ENCODE measurements around the gene MRPS15.
A peak's percentile ranks its signal among the peaks of the same experiment; 100 is the strongest.

The MRPS15 gene

DNA sequence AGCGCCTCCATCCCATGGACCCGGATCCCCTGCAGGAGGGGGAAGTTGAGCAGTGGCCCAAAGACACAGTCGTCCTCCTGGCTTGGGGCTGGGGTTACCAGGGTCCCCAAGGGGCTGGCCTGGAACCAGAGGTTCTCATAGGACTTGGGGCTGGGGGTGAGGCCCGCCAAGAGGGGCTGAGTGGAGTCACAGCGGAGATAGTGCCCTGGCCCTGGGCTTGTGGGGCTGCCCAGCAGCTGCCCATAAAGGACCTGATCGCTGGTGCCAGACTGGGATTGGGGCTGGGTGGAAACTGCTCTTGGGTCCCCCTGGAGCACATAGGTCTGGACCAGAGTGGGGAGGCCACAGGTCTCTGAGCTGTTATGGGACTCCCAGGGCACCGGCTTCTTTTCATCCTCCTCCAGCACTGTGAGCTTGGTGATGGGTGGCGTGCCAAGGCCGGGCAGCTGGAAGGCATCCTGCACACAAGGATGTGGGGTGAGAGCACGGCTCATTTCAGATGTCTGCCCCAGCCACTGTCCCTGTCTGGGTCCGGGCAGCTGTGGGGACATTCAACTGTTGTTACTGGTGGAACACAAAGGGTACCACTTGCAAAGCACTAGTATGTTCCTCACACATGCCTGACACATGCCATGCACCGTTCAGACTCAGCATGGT, 2.3 kb upstream of the MRPS15 start:
- in situ Hi-C loops (cut with HindIII; ENCODE audit: low pct_ligation_motif_present, low pct_unique_long_range_greater_than_20kb, low sequenced_read_pairs) = no loop called here
- DNase-seq = no peak

DNA sequence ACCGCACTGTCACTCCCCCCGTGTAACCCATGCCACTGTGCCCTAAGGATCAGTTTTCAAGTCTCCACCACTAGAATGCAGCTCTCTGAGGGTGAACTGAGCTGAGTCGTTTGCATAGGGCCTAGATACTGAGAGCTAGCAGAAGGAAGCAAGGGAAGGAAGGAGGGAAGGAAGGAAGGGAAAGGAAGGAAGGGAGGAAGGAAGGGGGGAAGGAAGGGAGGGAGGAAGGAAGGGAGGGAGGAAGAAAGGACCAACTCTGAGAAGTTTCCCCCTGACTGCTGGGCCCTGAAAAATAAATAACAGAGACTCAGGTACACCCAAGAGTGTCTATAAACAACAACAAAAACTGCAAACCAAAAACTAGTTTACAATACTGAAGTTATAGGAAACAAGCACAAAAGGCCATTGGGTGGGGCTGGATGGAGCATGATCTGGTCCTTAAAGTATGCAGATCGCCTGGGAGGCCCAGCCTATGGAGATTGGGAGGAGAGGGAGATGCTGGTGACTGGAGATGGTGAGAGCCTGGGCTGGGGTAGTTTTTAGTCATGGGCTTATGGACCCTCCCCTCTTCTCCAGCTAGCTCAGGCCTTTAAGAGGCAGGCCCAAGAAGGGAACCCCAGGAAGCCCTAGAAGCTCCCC, 1.7 kb upstream of the MRPS15 start:
- no peak for DNase-seq
- in situ Hi-C loops (cut with HindIII; ENCODE audit: low pct_ligation_motif_present, low pct_unique_long_range_greater_than_20kb, low sequenced_read_pairs) = no loop called here

DNA sequence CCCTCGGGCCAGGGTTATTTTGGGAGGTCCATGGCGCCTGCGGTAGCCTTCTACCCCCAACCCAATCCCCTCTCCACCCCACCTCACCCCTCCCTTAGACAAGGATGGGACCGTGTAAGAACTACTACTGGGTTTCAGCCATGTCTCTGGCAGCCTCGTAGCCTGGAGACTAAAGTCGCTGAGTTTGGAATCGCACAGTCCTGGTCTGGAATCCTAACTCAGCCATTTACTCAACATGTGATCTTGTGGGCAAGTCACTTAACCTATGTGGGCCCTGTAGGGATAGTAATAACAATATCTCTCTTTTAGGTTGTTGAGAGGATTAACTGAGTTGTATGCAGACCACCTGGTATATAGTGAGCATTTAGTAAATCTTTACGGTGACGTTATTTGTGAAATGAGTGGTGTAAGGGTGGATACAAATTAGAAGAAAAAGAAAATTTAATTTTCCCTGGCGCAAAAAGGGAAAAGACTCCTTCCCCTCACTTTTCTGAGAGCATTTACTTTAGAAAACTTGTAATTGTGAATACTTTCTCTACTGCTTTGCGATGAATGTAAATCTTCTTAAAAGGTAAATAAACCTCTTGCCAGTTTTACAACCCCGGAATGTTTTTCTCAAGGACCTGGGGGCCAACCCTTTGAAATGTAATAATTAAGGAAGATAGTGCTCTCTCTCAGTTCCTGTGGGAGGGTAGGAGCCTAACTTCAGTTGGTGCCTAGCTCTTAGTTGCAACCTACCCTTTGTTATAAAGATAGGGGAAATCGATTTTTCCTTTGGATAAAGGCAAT, 615 bp upstream of the MRPS15 start:
- no peak for DNase-seq
- in situ Hi-C loops (cut with HindIII; ENCODE audit: low pct_ligation_motif_present, low pct_unique_long_range_greater_than_20kb, low sequenced_read_pairs) = no loop called here

DNA sequence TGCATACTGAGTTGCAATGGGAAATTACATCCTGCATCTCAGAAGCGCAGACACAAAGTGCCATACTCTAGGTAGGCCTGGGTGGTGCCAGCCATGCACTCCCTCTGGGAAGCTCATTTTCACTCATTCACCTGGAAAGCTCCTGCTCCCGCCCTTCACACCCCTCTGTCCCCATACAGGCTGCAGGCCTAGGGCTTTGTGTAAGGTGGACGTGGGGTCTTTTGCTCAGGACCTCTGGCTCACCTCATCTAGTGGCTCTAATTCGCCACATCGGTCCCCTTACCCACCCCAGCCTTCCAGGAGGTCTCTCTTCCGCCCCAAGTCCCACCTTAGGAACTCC, 751 bp downstream of the MRPS15 start:
- DNase-seq = no peak
- in situ Hi-C loops (cut with HindIII; ENCODE audit: low pct_ligation_motif_present, low pct_unique_long_range_greater_than_20kb, low sequenced_read_pairs) = no loop called here

DNA sequence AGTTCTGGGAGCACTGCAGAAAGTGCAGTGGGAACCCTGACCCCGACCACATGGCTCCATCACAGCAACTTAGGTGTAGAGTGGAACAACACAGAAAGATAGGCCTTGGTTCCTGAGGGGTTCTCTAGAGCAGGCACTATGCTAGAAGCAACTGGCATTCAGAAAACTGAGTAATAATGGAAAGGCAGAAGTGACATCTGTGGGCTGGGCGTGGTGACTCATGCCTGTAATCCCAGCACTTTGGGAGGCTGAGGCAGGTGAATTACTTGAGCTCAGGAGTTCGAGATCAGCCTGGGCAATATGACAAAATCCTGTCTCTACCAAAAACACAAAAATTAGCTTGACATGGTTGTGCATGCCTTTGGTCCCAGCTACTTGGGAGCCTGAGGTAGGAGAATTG, 5.3 kb downstream of the MRPS15 start:
- in situ Hi-C loops (cut with HindIII; ENCODE audit: low pct_ligation_motif_present, low pct_unique_long_range_greater_than_20kb, low sequenced_read_pairs) = no loop called here
- no peak for DNase-seq

DNA sequence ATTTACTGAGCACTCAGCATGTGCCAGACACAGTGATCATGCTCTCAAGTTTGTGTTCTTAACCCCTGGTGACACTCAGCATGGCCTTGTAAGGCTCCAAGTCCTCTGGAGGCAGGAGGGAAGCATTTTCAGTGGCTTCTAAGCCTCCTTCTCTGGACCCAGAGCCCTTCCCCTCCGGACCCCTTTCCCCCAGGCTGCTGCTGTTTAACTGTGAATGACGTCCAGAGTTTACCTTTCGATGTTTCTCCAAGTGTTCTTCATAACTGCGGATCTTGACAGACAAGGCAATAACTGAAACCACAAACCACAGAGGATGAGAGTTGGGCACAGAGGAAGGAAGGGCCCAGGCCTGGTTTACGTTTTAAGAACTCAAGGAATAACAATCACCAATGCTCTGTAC, 6.5 kb downstream of the MRPS15 start:
- DNase-seq = no peak

DNA sequence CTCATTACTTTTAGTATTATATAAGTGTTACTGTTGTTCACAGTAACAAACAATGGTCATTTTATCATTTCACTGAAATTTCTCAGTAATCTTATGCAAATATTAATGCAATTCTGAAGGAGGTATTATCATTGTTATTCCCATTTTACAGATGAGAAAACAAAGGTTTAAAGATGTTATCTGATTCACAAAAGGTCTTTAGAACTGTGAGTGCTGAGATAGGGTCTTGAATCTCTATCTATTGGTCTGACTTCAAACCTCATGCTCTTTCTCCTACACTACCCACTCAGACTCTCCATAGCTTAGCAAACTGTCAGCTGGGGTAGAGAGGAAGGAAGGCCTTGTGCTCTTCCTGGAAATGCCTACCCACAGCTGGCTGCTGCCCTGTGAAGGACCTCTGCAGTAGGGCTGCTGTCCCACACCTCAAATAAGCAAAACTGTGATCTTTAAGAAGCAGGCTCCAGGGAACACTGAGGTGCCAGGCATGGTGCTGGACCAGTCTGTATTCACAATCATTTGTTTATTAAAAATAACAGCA, 7.7 kb downstream of the MRPS15 start:
- in situ Hi-C loops (cut with HindIII; ENCODE audit: low pct_ligation_motif_present, low pct_unique_long_range_greater_than_20kb, low sequenced_read_pairs) = no loop called here
- no peak for DNase-seq

More for the DNA sequence above, 6.5 kb downstream of the MRPS15 start:
- in situ Hi-C loops (cut with HindIII; ENCODE audit: low pct_ligation_motif_present, low pct_unique_long_range_greater_than_20kb, low sequenced_read_pairs) = no loop called here

DNA sequence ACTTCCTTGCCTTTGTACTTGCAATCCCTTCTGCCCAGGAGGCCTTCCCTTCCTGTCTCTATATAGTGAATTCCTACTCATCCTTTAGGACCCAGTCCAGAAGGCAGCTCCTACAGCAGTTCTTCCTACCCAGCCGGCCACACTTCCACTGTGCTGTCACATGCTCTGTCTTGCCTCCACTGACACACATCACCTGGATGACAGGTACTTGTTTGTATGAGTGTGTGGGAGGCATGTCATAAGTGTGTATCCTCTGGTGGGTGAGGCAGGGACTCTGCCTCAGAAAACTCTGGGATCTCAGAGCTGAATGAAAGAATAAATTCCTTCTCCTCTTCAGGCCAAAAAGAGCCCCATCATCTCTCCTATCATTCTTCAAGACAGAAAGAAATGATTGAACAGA, 8.8 kb downstream of the MRPS15 start:
- no peak for DNase-seq
- in situ Hi-C loops (cut with HindIII; ENCODE audit: low pct_ligation_motif_present, low pct_unique_long_range_greater_than_20kb, low sequenced_read_pairs) = no loop called here

DNA sequence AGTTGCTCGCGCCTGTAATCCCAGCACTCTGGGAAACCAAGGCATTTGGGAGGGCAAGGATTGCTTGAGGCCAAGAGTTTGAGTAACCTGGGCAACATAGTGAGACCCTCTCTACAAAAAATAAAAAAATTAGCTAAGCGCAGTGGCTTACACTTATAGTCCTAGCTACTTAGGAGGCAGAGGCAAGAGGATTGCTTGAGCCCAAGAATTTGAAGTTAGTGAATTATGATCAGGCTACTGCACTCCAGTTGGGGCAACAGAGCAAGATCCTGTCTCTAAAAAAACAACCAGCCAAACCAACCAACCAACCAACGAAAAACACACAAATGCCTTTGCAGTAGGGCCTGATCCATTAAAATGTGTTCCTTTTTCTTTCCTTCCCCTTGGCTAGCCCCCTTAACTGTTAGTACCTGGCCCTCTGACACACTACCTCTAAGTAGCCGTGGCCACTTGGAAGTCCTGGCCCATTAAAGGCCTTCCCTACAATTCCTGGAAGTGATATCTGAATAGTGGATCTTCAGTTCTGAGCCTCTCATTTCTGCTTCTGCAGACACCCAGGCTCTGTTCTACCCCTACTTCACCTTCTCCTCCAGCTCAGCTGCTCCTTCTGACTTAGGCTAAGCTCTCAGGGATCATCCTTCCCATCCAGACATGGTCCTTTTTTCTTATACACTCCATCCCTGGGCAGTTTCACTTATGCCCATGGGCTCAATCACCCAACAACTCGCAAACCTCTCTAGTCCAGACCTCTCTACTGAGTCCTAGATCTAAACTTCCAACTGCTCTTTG, 10.4 kb downstream of the MRPS15 start:
- in situ Hi-C loops (cut with HindIII; ENCODE audit: low pct_ligation_motif_present, low pct_unique_long_range_greater_than_20kb, low sequenced_read_pairs) = no loop called here
- DNase-seq = no peak

DNA sequence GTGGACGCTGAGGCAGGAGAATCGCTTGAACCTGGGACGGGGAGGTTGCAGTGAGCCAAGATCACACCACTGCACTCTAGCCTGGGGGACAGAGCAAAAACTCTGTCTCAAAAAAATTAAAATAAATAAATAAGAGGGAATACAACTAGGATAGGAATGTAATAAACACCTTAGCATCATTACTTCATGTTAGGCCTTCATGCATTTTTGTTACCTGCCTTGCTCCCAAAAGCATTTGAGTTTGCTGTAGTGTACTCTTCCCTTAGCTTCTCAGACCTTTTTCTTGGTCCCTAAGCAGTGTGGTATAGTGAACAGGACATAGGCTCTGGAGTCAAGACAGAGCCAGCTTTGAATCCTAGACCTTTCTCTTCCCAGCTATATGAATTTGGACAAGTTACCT, 11.1 kb downstream of the MRPS15 start:
- DNase-seq = no peak
- in situ Hi-C loops (cut with HindIII; ENCODE audit: low pct_ligation_motif_present, low pct_unique_long_range_greater_than_20kb, low sequenced_read_pairs) = no loop called here

DNA sequence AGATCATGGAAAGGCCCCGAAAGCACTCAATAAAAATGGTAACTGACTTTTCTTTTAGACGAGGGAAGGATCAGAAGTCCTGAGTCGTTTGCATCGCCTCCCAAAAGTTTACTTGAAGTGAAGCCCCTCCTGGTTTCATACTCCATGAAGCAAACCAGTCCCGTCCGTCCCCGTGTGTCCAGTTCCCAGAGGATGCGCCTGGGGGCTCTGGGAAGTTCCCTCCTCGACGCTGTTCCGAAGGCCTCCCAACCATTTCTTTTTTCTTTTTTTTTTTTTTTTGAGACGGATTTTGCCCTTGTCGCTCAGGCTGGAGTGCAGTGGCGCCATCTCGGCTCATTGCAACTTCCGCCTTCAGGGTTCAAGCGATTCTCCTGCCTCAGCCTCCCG, 13.3 kb downstream of the MRPS15 start:
- in situ Hi-C loops (cut with HindIII; ENCODE audit: low pct_ligation_motif_present, low pct_unique_long_range_greater_than_20kb, low sequenced_read_pairs) = no loop called here
- DNase-seq = no peak

DNA sequence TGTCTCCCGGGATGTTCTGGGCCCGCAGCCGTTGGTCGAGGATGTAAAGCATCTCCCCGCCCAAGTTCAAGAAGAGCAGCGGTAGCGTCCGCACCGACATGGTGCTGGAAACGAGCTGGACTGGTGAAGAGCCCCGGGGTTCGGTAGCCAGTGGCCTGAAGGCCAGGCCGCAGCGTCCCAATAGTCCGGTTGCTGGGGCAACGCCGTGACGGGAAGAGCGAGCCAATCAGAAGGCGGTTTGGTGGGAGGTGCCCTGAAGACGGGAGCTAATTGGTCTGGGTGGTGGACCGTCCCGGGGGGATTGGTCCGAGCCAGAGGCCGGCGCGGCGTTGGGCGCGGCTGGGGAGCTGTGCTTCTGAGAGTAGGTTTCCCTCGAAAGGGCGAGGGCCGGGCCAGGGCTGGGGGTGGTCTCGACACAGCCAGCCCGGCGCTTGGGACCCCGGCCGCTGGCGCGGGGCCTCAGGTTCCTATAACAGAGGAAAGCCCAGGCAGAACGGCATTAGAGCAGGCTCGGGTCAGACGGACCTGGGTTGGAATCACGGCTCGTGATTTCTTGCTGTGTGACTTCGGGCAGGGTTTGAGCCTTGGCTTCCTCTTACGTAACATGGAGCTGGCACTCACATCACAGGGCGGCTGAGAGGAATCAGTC, 13.8 kb downstream of the MRPS15 start, which contains the start of gene OSCP1:
Gene OSCP1 (minus strand): TSS at position 182 of the 649 bp plus-strand sequence. CDS start 82 bp downstream, at position 100.
- DNase-seq = peak; percentile 93
- in situ Hi-C loops (cut with HindIII; ENCODE audit: low pct_ligation_motif_present, low pct_unique_long_range_greater_than_20kb, low sequenced_read_pairs) = no loop called here

DNA sequence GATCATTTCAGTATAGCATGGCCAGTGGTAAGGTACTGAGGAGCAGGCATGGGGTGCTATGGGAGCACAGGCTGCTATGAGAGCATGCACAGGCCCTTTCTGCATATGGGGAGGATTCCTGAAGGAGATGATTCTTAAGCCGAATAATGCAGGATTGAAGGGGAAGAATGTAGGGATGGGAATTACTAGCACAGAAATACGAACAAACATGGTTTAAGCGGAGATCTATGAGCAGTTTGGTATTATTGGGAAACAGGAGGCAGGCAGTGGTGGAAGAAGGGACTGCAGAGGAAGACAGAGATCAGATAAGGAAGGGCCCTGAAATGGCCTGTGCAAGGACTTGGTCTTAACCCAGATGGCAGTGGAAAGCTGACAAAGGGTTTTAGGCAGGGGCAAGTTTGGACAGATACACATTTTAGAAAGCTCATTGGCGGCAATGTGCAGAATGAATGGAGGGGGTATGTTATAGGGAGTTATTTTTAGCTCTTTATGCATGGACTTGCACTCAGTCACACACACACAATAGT, 15.6 kb downstream of the MRPS15 start:
- no peak for DNase-seq
- in situ Hi-C loops (cut with HindIII; ENCODE audit: low pct_ligation_motif_present, low pct_unique_long_range_greater_than_20kb, low sequenced_read_pairs) = no loop called here

DNA sequence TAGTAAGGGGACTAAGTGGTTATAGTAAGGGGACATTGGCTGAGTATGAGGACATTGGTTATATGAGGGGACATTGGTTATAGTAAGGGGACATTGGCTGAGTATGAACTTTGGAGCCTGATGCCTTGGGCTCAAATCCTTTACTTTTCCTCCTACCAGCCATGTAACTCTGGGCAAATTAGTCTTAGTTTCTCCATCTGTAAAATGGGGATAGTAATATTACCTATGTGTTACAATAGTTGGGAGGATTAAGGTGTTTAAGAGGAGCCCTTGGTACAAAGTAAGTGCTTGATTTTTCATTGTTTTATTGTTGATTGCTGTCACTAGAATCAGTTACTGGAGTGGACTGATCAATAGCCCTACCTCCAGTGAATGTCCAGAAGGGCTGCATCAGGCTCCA, 16.7 kb downstream of the MRPS15 start:
- DNase-seq = no peak
- in situ Hi-C loops (cut with HindIII; ENCODE audit: low pct_ligation_motif_present, low pct_unique_long_range_greater_than_20kb, low sequenced_read_pairs) = no loop called here

DNA sequence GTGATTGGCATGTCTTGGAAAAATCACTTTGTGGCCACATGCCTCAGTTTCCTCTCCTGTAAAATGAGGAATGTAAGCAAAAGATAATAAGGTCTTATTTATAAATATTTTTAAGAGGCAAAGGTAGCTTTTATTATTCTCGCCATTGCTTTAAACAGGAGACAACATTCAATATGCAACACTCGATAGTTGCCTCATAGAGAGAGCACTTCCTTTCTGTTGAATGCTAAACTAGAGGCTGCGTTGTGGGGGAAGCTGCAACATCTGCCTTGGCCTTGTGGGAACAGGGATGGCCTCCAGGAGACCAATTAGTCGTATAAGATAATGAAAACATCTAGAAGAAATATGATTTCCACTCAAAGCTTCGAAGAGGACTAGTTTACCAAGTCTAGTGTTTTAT, 17.4 kb downstream of the MRPS15 start:
- in situ Hi-C loops (cut with HindIII; ENCODE audit: low pct_ligation_motif_present, low pct_unique_long_range_greater_than_20kb, low sequenced_read_pairs) = no loop called here
- no peak for DNase-seq

DNA sequence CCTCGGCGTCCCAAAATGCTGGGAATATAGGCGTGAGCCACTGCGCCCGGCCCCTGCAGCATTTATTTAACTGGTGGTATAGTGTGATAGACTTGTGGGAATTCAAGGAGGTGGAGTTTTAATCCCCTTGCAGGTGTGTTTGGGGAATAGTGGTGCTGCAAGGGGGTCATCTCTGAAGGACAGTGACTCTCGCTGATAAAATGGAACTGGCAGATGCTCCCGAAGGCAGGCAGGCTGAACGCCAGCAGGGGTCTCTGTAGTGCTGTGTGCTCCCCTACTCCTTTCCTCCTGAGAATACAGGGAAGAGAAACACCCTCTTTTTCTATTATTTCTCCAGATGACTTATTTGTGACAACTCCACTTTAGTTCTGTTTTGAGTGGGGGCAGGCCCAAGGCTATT, 17.9 kb downstream of the MRPS15 start:
- no peak for DNase-seq
- in situ Hi-C loops (cut with HindIII; ENCODE audit: low pct_ligation_motif_present, low pct_unique_long_range_greater_than_20kb, low sequenced_read_pairs) = no loop called here

DNA sequence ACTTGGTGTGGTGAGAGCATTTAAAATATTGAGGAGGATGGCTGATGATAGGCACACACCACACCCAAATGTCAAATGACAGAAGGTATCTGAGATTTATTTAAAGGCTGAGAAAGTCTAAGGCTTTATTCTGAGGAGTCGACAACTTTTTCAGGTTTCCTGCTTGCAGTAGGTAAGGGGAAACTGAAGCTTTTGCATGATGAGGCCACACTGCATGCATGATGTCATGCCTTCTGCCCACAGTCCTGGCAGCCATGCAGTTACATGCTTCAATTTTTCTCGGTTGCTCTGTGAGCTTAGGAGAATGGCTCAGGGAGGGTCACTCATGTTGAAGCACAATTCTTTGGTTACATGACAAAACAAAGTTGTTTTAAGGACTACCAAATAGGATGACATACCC, 20.9 kb downstream of the MRPS15 start:
- no peak for DNase-seq
- in situ Hi-C loops (cut with HindIII; ENCODE audit: low pct_ligation_motif_present, low pct_unique_long_range_greater_than_20kb, low sequenced_read_pairs) = no loop called here

DNA sequence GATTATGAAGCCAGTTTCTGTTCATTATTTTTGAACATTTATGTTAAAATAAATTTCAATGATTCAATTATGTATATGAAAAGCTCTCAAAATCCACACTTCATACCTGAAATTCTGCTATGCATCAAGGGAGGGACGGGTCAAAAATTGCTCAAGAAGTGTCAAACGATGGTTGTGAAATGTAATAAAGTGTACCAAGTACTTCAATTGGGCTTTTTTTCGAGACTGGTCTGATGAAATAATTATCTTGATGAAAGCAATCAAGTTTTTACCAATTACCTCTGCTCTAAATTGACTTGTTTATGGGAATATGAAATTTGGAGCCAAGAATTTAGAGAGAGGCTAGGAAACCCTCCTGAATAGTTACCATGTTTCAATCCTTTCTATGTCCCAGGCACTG, 21.8 kb downstream of the MRPS15 start:
- DNase-seq = no peak
- in situ Hi-C loops (cut with HindIII; ENCODE audit: low pct_ligation_motif_present, low pct_unique_long_range_greater_than_20kb, low sequenced_read_pairs) = no loop called here

Data from ACHN (cell line).